WERI-Rb-1 (cell line): ENCODE measurements around the gene ARMC12.

Source experiments
- DNase-seq: peaks from one replicate; pipeline ENCODE4 v3.0.0-alpha.2; 2020
- H3K27ac ChIP-seq: fragments of 250-450 bp; sonication (Bioruptor Pico); 2 replicates; pipeline ENCODE4 v1.5.1; 2020; ENCODE audit warnings: mild to moderate bottlenecking, moderate library complexity
- H3K27me3 ChIP-seq: fragments of 250-450 bp; sonication (Bioruptor Pico); 2 replicates; pipeline ENCODE4 v1.5.1; 2021; ENCODE audit warnings: mild to moderate bottlenecking, low read depth, moderate library complexity; ENCODE audit not compliant: insufficient read depth, severe bottlenecking
- H3K36me3 ChIP-seq: fragments of 250-450 bp; sonication (Bioruptor Pico); 2 replicates; pipeline ENCODE4 v1.5.1; 2020; ENCODE audit warnings: mild to moderate bottlenecking, moderate library complexity
- H3K4me3 ChIP-seq: 2 replicates; pipeline ENCODE4 v1.5.1; 2011; ENCODE audit warnings: low read depth, mild to moderate bottlenecking, control low read depth, low read length
- H3K9me3 ChIP-seq: fragments of 250-450 bp; sonication (Bioruptor Pico); 2 replicates; pipeline ENCODE4 v1.5.1; 2021; ENCODE audit warnings: mild to moderate bottlenecking, moderate library complexity; ENCODE audit not compliant: severe bottlenecking
- CTCF ChIP-seq: IDR thresholded peaks from 2 replicates; pipeline ENCODE4 v1.5.1; 2011; ENCODE audit warnings: low read depth, mild to moderate bottlenecking, control low read depth, inconsistent platforms, low read length

Gene ARMC12

GRCh38 chr6:35769211-35769610 lies 32.4 kb downstream of the ARMC12 start:
- H3K36me3 ChIP-seq, result no peaks in the 10 kb centered on the region
- H3K27me3 ChIP-seq, result no peaks in the 10 kb centered on the region
- no peak overlapping the region for H3K4me3 ChIP-seq
- H3K27ac ChIP-seq, result no peak overlapping the region
- no peak for TF ChIP-seq CTCF
- H3K9me3 ChIP-seq, result no peaks in the 10 kb centered on the region
- no peak for DNase-seq

- Histone ChIP-seq H3K27me3 (no peaks in the 10 kb centered on the region), H3K4me3 (no peak overlapping the region), H3K27ac (no peak overlapping the region), H3K36me3 (no peaks in the 10 kb centered on the region), H3K9me3 (peaks cover 3% of the 10 kb centered on the region)
- DNase-seq, result no peak
- no peak for TF ChIP-seq CTCF
These were observed 34.5 kb downstream of the ARMC12 start for GRCh38 chr6:35771343-35771627.

- Histone ChIP-seq H3K36me3 (no peaks in the 10 kb centered on the region), H3K27me3 (no peaks in the 10 kb centered on the region), H3K9me3 (peaks cover 3% of the 10 kb centered on the region), H3K4me3 (no peak overlapping the region), H3K27ac (no peak overlapping the region)
- no peak for DNase-seq
- no peak for TF ChIP-seq CTCF
These were observed 37.4 kb downstream of the ARMC12 start for GRCh38 chr6:35774116-35774794.

GRCh38 chr6:35775031-35775430 lies 38.2 kb downstream of the ARMC12 start:
- Histone ChIP-seq H3K27me3 (no peaks in the 10 kb centered on the region), H3K9me3 (peaks cover 3% of the 10 kb centered on the region), H3K4me3 (no peak overlapping the region), H3K36me3 (no peaks in the 10 kb centered on the region), H3K27ac (no peak overlapping the region)
- TF ChIP-seq CTCF, result no peak
- DNase-seq, result no peak

- DNase-seq, result peak; percentile 84
- peaks cover 3% of the 10 kb centered on the region for H3K9me3 ChIP-seq
- no peak for TF ChIP-seq CTCF
- peak within 1 kb of the TSS; percentile 32 for H3K27ac ChIP-seq
- peak within 1 kb of the TSS; percentile 65 for H3K4me3 ChIP-seq
- H3K36me3 ChIP-seq, result no peaks in the 10 kb centered on the region
- no peaks in the 10 kb centered on the region for H3K27me3 ChIP-seq
These were observed 39.8 kb downstream of the ARMC12 start, which contains the start of gene CLPSL2 for GRCh38 chr6:35776364-35777215. CLPSL2 (plus strand) TSS chr6:35776598; CDS start chr6:35776619, 21 bp downstream.
